Measurements from ENCODE around the gene KLF7. TPM values are rescaled to one million over a fixed set of nuclear protein-coding genes. Genes with fewer than 3 reads are reported as not detected.

The KLF7 gene
- total and polyA plus RNA-seq, 2 donors (not counting 3 experiments of a cell fraction or from before 2014, with no cell fraction given), result 32.8 to 42.9 TPM

GRCh38 chr2:207109768-207110167 lies 56.0 kb downstream of the KLF7 start:
- DNase-seq (ENCODE audit: low read depth, low spot score) (no peak), FAIRE-seq (no peak)
- dilution Hi-C loops (cut with MboI; ENCODE audit: extremely low pct_ligation_motif_present, low sequenced_read_pairs), result no loop called here
- Histone ChIP-seq H3K4me2 (ENCODE audit: insufficient read depth, low read length) (no peak overlapping the region), H3K9ac (replicated peaks; ENCODE audit: extremely low read depth, insufficient read depth, low read length) (no peak overlapping the region), H3K27ac (ENCODE audit: insufficient read depth, low read depth, low read length) (no peak overlapping the region), H3K4me1 (ENCODE audit: control insufficient read depth, extremely low read depth, insufficient read depth, low read length) (peaks cover 3% of the 10 kb centered on the region), H3K27me3 (ENCODE audit: control insufficient read depth in 2 of 2, insufficient read depth in 2 of 2, low read length in 2 of 2) (no peaks in the 10 kb centered on the region), H3K9me1 (replicated peaks; ENCODE audit: control insufficient read depth, extremely low read depth, insufficient read depth, low read length) (no peaks in the 10 kb centered on the region), H3K36me3 (ENCODE audit: control insufficient read depth in 2 of 2, extremely low read depth in 1 of 2, insufficient read depth in 2 of 2, low read length in 2 of 2) (peaks cover 10% of the 10 kb centered on the region in 2 experiments), H3K9me3 (replicated peaks; ENCODE audit: control insufficient read depth, insufficient read depth, low read length) (no peaks in the 10 kb centered on the region), H3K79me2 (ENCODE audit: control insufficient read depth, insufficient read depth, low read length) (peaks cover 86% of the 10 kb centered on the region), H3K4me3 (replicated peaks in 1 of 3; ENCODE audit: insufficient read depth in 1 of 3, low read depth in 1 of 3, low read length in 3 of 3) (no peak overlapping the region), H4K20me1 (replicated peaks; ENCODE audit: control insufficient read depth, extremely low read depth, insufficient read depth, low read length) (no peaks in the 10 kb centered on the region), H2AFZ (ENCODE audit: low read depth, low read length) (no peak overlapping the region)
- CTCF ChIA-PET, result interaction anchor here (1.1 to 1.3 kb wide), 2 partner anchors 10 to 32 kb away, joined by 3 read pairs; no protein-coding TSS in a partner anchor
- intact Hi-C loops (cut with micrococcal nuclease), result no loop called here
- TF ChIP-seq FOS (IDR thresholded peaks at IDR 0.05; ENCODE audit: borderline replicate concordance, insufficient read depth, low read length) (no peak), POLR2A (IDR thresholded peaks at IDR 0.05; ENCODE audit: low read depth, low read length) (no peak), POLR2AphosphoS5 (IDR thresholded peaks at IDR 0.05; ENCODE audit: insufficient read depth, low read depth, low read length) (no peak), GATA2 (IDR thresholded peaks at IDR 0.05; ENCODE audit: insufficient read depth, insufficient read length, low read depth, low read length) (no peak), JUN (IDR thresholded peaks at IDR 0.05; ENCODE audit: borderline replicate concordance, insufficient read depth, insufficient read length, low read depth) (no peak), MAX (IDR thresholded peaks at IDR 0.05; ENCODE audit: insufficient read depth, insufficient read length) (no peak), MYC (IDR thresholded peaks at IDR 0.05; ENCODE audit: low read depth, low read length) (no peak), CTCF (IDR thresholded peaks at IDR 0.05; ENCODE audit: extremely low read depth in 1 of 2, insufficient read depth in 1 of 2, low read depth in 1 of 2, low read length in 2 of 2) (no peak), EZH2 (IDR thresholded peaks at IDR 0.05; ENCODE audit: borderline replicate concordance, low read depth, low read length, severe bottlenecking) (no peak)
- POLR2A ChIA-PET, result interaction anchor here (1.2 kb wide), 1 partner anchor 56 kb away, joined by 3 read pairs; the partner anchor contains the start of gene KLF7
- BruUV-seq (replicated peaks), result no TSS peak
